ENCODE measurements around the gene SLC22A1.
"Not testable (repeated sequence)": the region's sequence is repeated elsewhere in the genome, so short reads cannot be mapped to it uniquely, and the experiment has no call there.

Gene SLC22A1

DNA sequence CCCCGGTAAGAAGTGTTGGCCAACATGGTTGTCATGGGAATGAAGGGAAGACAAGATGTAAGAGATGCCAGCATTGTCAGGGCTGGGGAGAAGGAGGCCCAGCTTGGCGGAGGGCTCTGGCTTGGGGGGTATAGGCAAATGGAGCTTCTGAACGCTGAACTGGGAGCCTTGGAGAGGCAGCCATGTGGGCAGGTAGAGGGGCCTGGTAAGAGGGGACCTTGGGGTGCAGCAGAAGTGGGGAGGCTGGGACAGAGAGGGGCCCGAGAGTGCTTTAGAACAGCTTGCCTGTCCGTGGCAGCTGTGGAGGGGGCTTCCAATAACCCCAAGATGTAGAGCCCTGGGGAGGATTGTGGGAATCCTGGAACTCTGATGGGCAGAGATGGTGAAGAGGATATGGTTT, 3.0 kb downstream of the SLC22A1 start:
- in situ Hi-C loops (cut with HindIII; ENCODE audit: low sequenced_read_pairs), result no loop called here
- no peak overlapping the region for H3K4me3 ChIP-seq (ENCODE audit: low read depth, low read length)
- no peak for DNase-seq (ENCODE audit: low read depth, low spot score)
- TF ChIP-seq, protein P1, sequence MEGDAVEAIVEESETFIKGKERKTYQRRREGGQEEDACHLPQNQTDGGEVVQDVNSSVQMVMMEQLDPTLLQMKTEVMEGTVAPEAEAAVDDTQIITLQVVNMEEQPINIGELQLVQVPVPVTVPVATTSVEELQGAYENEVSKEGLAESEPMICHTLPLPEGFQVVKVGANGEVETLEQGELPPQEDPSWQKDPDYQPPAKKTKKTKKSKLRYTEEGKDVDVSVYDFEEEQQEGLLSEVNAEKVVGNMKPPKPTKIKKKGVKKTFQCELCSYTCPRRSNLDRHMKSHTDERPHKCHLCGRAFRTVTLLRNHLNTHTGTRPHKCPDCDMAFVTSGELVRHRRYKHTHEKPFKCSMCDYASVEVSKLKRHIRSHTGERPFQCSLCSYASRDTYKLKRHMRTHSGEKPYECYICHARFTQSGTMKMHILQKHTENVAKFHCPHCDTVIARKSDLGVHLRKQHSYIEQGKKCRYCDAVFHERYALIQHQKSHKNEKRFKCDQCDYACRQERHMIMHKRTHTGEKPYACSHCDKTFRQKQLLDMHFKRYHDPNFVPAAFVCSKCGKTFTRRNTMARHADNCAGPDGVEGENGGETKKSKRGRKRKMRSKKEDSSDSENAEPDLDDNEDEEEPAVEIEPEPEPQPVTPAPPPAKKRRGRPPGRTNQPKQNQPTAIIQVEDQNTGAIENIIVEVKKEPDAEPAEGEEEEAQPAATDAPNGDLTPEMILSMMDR (IDR thresholded peaks at IDR 0.05; ENCODE audit: low read depth, low read length), result no peak

- H3K4me3 ChIP-seq (ENCODE audit: low read depth, low read length); in situ Hi-C loops (cut with HindIII; ENCODE audit: low sequenced_read_pairs); DNase-seq (ENCODE audit: low read depth, low spot score): not testable (repeated sequence)
These were observed 3.5 kb downstream of the SLC22A1 start for GRCh38 chr6:160125105-160125504.

DNA sequence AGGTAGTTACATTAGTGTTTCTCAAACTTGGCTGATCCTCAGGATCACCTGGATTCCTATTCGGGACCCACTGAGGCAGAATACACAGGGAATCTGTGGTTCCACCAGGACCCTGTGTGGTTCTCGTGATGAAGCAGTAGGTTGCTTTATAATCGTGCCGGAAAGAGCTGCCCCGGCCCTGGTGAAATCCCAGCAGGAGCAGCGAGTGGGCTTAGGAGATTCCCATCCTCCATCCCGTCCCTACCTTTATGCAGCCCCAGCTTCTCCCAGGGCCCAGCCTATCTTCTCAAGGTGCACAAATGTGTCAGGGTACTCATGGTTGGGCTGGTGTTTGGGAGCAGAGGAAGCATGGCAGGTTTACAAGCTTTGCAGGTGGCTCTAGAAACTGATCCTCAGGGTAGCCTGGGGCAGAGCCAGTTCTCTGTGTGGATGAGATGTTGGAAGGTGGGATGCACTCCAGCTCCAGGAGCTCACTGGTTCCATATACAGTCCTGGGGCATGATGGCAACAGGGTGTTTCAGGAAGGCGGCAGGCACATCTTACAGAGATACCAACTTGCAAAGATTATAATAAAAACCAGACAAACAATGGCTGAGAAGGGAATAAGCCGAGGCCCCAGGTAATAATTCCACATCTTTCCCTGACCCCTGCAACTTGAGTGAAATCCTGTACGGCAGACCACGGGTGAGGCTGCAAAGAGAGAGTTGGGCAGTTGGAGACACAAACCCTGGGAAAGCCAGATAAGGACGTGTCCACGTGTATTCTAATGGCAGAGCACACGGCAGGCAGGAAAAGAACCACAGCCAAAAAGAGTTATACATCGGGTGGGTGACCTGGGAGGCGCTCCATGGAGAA, 5.9 kb downstream of the SLC22A1 start:
- no peak overlapping the region for H3K4me3 ChIP-seq (ENCODE audit: low read depth, low read length)
- TF ChIP-seq, protein P1 (IDR thresholded peaks at IDR 0.05; ENCODE audit: low read depth, low read length), result no peak
- no peak for DNase-seq (ENCODE audit: low read depth, low spot score)
- in situ Hi-C loops (cut with HindIII; ENCODE audit: low sequenced_read_pairs), result no loop called here

DNA sequence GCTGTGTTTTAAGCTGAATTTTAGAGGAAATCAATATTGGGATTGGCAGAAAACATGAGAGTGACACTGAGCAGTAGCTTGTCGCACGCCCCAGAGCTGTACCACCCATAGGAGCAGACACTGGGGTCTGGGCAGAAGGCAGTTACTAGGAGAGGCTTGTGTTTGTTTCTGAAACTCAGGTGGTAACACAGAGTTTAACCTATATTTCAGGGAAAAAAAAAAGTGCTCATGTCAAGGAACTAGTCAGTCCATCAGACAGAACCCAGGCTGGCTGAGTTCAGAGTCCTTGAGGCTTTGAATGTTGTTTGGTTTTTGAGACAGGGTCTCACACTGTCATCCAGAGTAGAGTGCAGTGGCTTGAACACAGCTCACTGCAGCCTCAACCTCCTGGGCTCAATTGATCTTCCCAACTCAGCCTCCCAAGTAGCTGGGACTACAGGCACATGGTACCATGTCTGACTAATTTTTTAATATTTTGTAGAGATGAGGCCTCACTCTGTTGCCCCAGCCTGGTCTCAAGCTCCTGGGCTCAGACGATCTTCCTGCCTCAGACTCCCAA, 6.6 kb downstream of the SLC22A1 start:
- H3K4me3 ChIP-seq (ENCODE audit: low read depth, low read length), result no peak overlapping the region
- TF ChIP-seq, protein P1 (IDR thresholded peaks at IDR 0.05; ENCODE audit: low read depth, low read length), result no peak
- no peak for DNase-seq (ENCODE audit: low read depth, low spot score)
- in situ Hi-C loops (cut with HindIII; ENCODE audit: low sequenced_read_pairs), result no loop called here

GRCh38 chr6:160128879-160129516, 7.4 kb downstream of the SLC22A1 start:
- DNase-seq (ENCODE audit: low read depth, low spot score), result no peak
- TF ChIP-seq, protein P1 (IDR thresholded peaks at IDR 0.05; ENCODE audit: low read depth, low read length), result no peak
- no peak overlapping the region for H3K4me3 ChIP-seq (ENCODE audit: low read depth, low read length)
- in situ Hi-C loops (cut with HindIII; ENCODE audit: low sequenced_read_pairs), result no loop called here

DNA sequence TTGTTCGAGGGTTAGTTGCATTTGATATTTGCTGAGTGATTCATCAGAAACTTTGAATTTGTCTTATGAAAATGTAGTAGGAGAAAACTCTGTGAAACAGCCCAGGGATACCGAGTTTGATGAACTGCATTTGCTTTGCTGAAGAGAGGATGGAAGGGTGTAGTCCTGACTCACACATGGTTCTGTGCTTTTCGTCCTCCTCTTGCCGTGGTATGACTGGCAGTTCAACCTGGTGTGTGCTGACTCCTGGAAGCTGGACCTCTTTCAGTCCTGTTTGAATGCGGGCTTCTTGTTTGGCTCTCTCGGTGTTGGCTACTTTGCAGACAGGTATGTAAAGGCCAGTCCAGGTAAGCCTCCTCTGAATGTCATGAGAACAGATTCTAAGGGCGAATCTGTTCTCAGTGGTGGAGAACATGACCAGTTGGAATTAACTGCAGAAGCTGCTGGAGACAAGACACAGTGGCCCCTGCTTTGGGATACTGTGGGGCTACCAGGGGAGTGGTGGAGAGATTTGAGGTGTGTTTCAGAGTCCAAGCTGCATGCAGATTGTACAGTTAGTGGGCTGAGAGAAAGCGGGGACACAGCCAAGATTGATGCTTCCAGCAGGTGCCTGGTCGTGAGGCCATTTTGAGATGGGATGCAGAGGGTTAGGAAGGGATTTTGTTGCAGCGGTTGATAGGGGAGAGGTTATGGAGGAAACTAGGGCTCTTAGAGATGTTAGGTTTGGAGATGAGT, 8.4 kb downstream of the SLC22A1 start:
- no peak for DNase-seq (ENCODE audit: low read depth, low spot score)
- TF ChIP-seq, protein P1 (IDR thresholded peaks at IDR 0.05; ENCODE audit: low read depth, low read length), result no peak
- no peak overlapping the region for H3K4me3 ChIP-seq (ENCODE audit: low read depth, low read length)
- in situ Hi-C loops (cut with HindIII; ENCODE audit: low sequenced_read_pairs), result no loop called here
